Panc1 (cell line): ENCODE data around the gene MYLK.

Experiments
- POLR2AphosphoS5 ChIP-seq: IDR thresholded peaks from 2 replicates; pipeline ENCODE4 v1.6.1; 2012; ENCODE audit warnings: mild to moderate bottlenecking, low read depth, low read length, moderate library complexity
- TF ChIP-seq, protein P1 (sequence below): fragments of 450-650 bp; IDR thresholded peaks from 2 replicates; pipeline ENCODE4 v1.5.1; 2017; ENCODE audit warnings: mild to moderate bottlenecking

DNA sequence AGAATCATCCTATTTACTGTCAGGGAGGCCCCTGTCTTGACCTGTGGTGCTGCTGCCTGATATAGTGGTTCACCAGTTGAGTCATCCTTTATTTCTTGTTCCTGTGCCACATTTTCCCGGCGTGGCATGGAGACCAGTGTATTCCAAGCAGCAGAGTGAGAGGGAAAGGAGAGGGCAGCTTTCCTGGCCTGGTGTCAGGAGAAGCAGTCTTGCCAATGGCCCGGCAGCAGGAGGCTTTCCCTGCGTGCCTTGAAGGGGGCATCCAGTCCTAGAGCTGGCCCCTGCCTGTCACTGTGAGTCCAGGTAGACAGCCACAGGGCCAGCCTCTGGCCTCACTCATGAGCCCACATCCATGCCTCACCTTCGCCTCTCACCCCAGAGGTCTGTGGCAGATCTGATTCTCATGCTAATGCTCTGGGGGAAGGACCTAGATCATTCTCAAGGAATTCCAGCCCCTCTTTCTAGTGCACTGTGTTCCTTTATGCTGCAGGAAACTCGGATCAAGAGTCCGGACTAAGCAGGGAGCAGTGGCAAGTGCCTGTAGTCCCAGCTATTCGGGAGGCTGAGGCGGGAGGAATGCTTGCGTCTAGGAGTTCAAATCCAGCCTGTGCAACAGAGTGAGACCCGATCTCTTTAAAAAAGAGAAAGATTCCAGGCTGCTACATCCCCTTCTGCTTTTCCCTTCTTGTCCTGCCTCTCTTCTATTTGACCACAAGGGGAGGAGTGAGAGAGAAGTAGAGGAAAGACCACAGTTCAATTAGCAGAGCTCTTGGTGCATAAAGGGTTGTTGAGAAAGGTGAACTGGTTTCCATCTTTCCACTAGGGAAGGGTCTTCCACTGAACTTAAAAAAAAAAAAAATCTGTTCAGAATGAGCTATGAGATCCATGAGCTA is 232.4 kb downstream of the MYLK start:
- TF ChIP-seq, protein P1, sequence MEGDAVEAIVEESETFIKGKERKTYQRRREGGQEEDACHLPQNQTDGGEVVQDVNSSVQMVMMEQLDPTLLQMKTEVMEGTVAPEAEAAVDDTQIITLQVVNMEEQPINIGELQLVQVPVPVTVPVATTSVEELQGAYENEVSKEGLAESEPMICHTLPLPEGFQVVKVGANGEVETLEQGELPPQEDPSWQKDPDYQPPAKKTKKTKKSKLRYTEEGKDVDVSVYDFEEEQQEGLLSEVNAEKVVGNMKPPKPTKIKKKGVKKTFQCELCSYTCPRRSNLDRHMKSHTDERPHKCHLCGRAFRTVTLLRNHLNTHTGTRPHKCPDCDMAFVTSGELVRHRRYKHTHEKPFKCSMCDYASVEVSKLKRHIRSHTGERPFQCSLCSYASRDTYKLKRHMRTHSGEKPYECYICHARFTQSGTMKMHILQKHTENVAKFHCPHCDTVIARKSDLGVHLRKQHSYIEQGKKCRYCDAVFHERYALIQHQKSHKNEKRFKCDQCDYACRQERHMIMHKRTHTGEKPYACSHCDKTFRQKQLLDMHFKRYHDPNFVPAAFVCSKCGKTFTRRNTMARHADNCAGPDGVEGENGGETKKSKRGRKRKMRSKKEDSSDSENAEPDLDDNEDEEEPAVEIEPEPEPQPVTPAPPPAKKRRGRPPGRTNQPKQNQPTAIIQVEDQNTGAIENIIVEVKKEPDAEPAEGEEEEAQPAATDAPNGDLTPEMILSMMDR = no peak
- TF ChIP-seq POLR2AphosphoS5 = no peak
